HG03432 (cell line): ENCODE results near the gene PCDHGA10.
"Not testable (repeated sequence)": the region's sequence is repeated elsewhere in the genome, so short reads cannot be mapped to it uniquely, and the experiment has no call there.

Source experiments
- ATAC-seq: cut with Tn5 transposase; IDR thresholded peaks from one replicate; pipeline ENCODE4 v1.9.1; 2021; ENCODE audit warnings: mild to moderate bottlenecking, moderate library complexity; ENCODE audit not compliant: unreplicated experiment

Gene PCDHGA10

GRCh38 chr5:141392429-141393198 is 20.2 kb upstream of the PCDHGA10 start, which contains the start of gene PCDHGA8:
TSS of gene PCDHGA8 (plus strand) at chr5:141392633. CDS start at chr5:141392814, 181 bp downstream.
- ATAC-seq, result no peak

- no peak for ATAC-seq
Measured at GRCh38 chr5:141393267-141393666, 19.5 kb upstream of the PCDHGA10 start.

GRCh38 chr5:141394401-141395187 is 18.2 kb upstream of the PCDHGA10 start:
- not testable (repeated sequence) for ATAC-seq

- peak; percentile 99 for ATAC-seq
Measured at GRCh38 chr5:141397756-141398551, 14.8 kb upstream of the PCDHGA10 start, which contains the start of gene PCDHGB5. TSS of gene PCDHGB5 (plus strand) at chr5:141397947. CDS start at chr5:141398128, 181 bp downstream.

GRCh38 chr5:141398608-141399007 is 14.2 kb upstream of the PCDHGA10 start:
- no peak for ATAC-seq

- ATAC-seq, result no peak
Measured at GRCh38 chr5:141399555-141400258, 13.1 kb upstream of the PCDHGA10 start.

- ATAC-seq, result peak; percentile 43
Measured at GRCh38 chr5:141402553-141403243, 10.1 kb upstream of the PCDHGA10 start, which contains the start of gene PCDHGA9. TSS of gene PCDHGA9 (plus strand) at chr5:141402778. CDS start at chr5:141402953, 175 bp downstream.

GRCh38 chr5:141403387-141403786 is 9.4 kb upstream of the PCDHGA10 start:
- no peak for ATAC-seq

- ATAC-seq, result peak; percentile 81
Measured at GRCh38 chr5:141407790-141408505, 4.8 kb upstream of the PCDHGA10 start, which contains the start of gene PCDHGB6. TSS of gene PCDHGB6 (plus strand) at chr5:141408021. CDS start at chr5:141408203, 182 bp downstream.

GRCh38 chr5:141409598-141410306 is 3.0 kb upstream of the PCDHGA10 start:
- no peak for ATAC-seq

GRCh38 chr5:141411575-141411974 is 1.2 kb upstream of the PCDHGA10 start:
- no peak for ATAC-seq

GRCh38 chr5:141413540-141414069 is 818 bp downstream of the PCDHGA10 start:
- ATAC-seq, result no peak

GRCh38 chr5:141414548-141415274 is 1.9 kb downstream of the PCDHGA10 start:
- ATAC-seq, result not testable (repeated sequence)

- not testable (repeated sequence) for ATAC-seq
Measured at GRCh38 chr5:141415275-141415618, 2.5 kb downstream of the PCDHGA10 start.

GRCh38 chr5:141417494-141418172 is 4.8 kb downstream of the PCDHGA10 start, which contains the start of gene PCDHGB7:
TSS of gene PCDHGB7 (plus strand) at chr5:141417677. CDS start at chr5:141417860, 183 bp downstream.
- ATAC-seq, result peak; percentile 71

GRCh38 chr5:141419074-141419880 is 6.5 kb downstream of the PCDHGA10 start:
- no peak for ATAC-seq
